HG03342 (cell line): ENCODE data around the gene BPIFB4.
"Not testable (repeated sequence)": the region's sequence is repeated elsewhere in the genome, so short reads cannot be mapped to it uniquely, and the experiment has no call there.

Experiments
- ATAC-seq: cut with Tn5 transposase; IDR thresholded peaks from one replicate; pipeline ENCODE4 v1.9.1; 2021; ENCODE audit warnings: mild to moderate bottlenecking, moderate library complexity; ENCODE audit not compliant: unreplicated experiment

Gene BPIFB4

DNA sequence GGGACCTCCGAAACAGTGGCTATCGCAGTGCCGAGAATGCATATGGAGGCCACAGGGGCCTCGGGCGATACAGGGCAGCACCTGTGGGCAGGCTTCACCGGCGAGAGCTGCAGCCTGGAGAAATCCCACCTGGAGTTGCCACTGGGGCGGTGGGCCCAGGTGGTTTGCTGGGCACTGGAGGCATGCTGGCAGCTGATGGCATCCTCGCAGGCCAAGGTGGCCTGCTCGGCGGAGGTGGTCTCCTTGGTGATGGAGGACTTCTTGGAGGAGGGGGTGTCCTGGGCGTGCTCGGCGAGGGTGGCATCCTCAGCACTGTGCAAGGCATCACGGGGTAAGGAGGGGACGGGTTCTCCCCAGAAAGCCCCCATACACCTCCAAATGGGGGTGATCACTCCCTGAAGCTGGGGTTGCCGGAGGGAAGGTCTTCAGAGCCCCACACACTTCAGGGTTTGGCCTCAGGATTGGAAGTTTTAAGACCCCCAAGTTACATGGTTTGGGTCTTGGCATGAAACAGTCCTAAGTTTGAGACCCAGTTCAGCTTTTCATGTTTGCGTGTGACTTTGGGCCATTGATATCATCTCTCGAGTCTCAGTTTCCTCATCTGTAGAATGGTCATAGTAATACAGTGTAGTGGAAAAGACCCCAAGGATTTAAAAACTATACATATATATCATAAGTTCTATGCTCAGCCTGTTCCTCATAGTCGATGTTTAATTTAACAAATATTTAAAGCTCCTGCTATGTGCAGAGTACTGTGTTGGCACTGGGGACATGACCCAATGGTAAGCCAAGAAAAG, 4.3 kb downstream of the BPIFB4 start:
- ATAC-seq = no peak

DNA sequence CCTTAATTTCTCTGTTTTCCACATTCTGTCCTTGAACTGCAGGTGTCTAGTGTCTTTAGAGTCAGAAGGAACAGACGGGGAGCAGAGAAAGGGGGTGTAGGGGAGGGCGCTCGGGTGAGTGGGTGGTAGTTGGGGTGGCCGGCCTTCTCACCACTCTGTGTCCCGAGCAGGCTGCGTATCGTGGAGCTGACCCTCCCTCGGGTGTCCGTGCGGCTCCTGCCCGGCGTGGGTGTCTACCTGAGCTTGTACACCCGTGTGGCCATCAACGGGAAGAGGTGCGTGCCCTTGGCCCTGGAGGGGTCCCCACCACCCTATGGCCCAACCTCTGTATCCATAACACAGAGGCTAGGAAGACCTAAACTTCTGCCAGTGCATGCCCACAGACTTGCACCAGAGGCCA, 5.3 kb downstream of the BPIFB4 start:
- ATAC-seq = no peak

DNA sequence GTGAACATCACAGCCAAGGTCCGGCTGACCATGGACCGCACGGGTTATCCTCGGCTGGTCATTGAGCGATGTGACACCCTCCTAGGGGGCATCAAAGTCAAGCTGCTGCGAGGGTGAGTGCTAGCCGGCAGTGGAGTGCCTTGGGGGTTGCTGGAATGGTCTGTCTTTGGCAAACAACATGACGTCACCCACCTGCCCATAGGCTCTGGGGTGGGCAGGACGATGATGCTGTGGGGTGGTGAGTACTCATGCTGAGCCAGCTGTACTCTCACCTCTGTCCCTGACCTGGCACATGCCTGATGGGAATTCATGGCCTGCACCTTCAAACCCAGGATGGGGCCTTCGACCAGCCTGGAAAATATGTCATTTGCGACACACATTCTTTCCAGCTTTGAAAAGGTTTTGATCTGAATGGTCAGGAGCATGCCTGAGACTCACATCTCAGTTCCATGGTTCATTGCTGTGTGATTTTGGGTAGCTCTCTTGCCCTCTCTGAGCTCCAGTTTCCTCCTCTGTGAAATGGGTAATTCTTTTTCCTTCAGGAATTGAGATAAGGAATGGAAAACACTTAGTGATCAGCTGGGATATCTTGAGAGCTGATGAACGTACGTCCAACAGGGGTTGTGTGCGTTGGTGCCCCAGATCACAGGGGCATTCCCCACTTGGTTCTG, 6.7 kb downstream of the BPIFB4 start:
- ATAC-seq = no peak

DNA sequence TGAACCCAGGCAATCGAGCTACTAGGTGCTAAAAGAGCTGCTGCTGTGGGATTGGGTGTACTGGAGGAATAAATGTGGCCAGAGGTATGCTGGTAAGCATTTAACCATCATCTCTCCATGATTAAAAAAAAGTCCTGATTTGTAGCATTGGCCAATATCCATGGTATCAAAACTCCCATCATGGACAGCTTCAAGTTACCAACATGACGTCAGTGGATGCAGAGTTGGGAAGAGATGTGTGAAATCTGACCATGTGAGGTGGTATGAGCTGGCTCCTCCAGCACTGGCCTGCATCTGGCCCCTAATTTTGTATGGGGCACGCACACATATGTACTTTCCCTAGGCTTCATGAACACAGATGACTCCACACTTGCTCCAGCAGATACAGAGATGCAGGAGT, 11.7 kb downstream of the BPIFB4 start:
- ATAC-seq = no peak

DNA sequence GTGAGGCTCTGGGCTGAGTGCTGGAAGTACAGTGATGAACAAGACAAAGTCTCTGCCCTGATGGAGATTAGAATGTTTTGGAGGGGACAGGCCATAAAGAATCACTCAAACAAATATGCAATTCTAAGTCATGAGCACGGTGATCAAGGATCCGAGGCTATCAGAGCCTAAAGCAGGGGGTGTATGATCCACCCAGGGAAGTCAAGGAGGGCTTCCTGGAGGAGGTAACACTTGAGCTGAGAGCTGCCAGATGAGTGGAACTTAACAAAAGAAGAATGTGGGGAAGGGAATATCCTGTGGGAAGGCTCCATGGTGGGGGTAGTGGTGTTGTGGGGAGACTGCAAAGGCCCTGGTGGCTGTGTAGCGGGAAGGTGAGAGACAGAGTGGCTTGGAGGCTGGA, 12.2 kb downstream of the BPIFB4 start:
- ATAC-seq = no peak

DNA sequence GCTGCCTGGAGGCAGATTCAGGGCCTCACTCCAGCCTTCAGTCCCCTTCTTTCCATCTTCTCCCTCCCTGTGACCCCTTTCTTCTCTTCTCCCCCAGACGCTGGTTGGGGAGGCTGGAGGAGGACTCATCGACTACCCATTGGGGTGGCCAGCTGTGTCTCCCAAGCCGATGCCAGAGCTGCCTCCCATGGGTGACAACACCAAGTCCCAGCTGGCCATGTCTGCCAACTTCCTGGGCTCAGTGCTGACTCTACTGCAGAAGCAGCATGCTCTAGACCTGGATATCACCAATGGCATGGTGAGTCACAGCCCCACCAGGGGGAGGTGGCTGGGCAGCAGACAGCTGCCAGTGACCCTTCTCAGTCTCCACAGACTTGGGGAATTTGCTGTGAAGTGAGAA, 12.9 kb downstream of the BPIFB4 start:
- no peak for ATAC-seq

DNA sequence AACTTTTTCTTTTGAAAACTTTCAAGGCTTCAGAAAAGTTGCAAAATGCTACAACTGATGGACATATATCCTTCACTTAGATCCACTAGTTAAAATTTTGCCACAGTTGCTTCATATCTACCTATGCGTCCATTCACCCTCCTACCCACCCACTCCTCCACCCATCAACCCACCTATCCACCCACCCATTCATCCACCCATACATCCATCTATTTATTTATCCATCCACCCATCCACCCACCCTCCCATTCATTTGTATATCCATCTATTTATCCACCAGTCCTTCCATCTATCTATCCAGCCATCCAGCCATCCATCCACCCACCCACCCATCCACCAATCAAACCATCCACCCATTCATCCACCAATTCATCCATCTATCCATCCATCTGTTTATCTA, 13.6 kb downstream of the BPIFB4 start:
- no peak for ATAC-seq

DNA sequence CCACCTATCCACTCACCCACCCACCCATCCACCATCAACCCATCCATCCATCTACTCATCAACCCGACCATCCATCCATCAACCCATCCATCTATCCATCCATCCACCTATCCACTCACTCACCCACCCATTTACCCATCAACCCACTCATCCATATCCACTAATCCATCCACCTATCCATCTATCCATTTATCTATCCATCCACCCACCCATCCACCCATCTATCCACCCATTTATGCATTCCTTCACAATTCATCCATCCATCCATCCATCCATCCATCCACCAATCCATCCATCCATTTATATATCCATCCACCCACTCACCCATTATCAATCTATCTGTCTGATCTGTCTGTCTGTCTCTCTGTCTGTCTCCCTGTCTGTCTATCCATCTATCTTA, 14.1 kb downstream of the BPIFB4 start:
- ATAC-seq = no peak

DNA sequence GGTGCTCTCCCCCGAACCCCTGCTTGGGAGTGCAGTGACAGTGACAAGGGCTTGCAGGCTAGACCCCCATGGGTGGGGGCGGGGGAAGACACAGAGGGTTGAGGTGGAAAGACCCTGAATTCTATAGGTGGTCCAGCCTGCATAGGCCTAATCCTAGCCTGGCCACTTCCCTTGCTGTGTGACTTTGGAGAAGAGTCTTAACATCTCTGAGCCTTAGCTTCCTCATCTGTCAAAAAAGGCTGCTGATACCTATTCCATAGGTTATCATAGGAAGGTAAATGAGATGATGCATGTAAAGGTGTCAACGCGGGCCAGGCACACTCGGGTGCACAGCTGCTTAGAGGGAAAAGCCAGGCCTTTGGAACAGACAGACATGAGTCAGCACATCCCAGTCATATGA, 15.8 kb downstream of the BPIFB4 start:
- no peak for ATAC-seq

DNA sequence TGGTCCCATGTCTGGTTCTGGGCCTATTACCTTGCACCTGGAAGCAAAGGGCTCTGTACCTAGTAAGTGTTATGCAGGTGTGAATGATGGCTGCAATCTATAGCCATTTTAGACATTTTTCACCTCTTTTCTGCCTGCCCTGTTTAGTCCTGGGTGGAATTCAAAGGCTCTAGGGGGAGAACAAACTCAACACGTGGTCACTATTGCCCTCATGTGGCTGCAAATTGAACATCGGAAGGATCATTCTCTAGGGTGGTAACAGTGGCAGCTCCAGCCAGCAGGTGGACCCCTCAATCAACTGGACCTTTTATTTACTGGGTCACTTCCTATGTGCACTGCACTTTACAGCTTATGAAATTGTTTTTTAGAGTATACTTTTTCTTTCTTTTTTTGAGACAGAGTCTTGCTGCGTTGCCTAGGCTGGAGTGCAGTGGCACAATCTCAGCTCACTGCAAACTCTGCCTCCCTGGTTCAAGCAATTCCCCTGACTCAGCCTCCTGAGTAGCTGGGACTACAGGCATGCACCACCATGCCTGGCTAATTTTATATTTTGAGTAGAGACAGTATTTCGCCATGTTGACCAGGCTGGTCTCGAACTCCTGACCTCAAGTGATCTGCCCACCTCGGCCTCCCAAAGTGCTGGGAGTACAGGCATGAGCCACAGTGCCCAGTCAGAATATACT, 16.6 kb downstream of the BPIFB4 start:
- ATAC-seq = not testable (repeated sequence)

DNA sequence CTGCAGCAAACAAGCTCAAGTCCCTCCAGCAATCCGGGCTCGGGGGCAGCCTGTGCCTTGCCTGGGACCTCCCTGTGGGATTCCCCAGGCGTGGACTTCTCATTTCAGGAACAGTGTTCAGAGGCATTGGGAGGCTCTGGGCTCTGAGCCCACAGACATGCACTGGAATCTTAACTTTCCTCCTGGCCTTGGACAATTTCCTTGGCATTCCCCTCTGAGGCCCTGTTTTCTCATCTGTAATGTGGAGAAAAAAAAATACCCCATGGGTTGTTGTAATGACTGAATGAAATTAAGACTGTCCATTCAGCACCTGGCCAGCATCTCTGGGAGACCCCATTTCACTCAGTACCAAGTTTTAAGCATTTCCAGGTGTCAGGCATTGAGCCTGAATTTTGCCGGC, 17.6 kb downstream of the BPIFB4 start:
- no peak for ATAC-seq

DNA sequence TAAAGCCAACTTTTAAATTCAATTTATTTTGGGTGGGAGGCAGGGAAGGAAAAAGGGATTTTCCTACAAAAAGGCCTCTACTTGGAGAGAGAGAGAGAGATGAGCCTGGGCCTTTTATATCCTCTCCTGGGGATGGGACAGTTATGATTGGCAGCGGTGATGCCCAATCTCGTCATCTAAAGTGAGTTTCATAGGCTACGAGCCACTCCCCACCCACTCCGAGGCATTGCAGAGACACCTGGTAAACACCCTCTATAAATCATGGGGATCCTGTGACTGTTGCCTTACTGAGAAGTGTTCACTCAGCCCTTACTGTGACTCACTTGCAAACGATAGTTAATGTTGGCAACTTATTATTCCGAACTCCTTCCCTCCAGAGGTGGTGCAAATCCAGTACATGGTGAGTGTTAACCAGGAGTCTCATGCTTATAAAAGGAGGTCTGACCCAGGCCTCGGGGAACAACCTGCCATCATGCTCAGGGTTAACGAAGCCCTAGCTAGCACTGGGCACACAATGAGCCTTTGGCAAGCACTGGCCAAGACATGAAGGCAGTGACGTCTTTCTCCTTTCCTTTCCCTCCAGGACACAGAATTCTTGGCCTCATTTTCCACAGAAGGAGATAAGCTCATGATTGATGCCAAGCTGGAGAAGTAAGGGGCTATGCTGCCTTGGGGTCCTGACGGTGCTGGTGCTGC, 20.5 kb downstream of the BPIFB4 start:
- ATAC-seq = no peak

DNA sequence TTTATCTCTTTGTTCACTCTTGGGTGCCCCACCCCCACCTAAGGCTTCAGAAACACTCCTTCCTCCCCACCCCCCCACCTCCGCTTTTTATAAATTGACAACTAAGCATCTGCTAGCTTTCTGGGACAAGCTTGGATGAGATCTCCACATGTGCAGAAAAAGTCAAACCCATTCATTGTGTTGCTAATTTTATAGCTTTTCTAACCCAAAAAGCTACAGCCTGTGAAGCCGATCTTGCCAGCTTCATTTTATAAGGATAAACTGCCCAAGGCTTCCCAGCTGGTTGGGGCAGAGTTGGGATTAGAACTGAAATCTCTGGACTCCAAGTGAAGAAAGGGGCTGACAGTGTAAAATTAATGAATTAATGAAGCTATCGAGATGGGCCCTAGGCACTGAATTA, 24.1 kb downstream of the BPIFB4 start:
- ATAC-seq = no peak

DNA sequence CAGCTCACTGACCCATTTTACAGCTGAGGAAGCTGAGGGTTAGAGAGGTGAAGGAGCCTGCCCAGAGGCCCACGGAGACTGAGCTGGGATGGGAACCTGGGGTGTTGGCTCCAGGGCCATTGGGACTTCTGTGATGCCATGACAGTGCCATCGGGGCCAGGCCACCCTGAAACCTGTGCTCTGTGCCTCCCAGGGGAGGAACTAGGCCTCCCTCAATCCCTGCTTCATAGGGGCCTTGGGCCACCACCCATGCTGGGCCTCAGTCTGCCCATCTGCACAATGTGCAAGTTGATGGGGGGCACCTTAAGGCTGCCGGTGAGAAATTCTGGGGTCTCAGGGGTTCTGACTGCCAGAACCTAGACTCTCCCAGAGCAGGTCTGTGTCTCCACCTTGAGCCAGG, 24.9 kb downstream of the BPIFB4 start:
- ATAC-seq = no peak

DNA sequence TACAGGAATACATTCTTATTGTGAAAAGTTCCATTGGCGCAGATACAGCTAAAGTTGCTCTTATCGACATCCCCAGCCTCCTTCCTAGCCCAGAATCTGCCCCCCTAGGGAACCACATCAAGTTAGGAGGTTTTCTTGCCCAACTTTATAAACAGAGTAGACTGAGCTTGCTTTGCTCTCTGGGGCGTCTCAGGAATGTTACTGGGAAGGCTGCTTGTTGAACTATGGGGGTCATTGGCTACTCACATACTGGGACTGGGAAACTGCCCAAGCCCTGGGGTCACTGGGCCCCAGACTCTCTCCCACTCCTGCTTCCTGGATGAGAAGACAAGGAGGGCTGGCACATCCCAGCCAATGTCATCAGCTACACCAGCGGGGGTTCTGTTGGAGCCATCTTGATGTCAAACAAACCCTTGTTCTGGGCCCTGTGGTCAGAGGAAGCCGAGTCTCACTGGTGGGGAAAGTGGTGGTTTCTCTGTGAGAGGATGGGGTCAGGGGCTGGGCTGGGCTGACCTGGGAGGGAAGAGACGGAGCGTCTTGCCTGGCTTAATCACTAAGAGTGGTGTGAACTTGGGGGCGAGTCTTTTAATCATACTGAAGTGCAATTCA, 26.0 kb downstream of the BPIFB4 start:
- ATAC-seq = no peak

DNA sequence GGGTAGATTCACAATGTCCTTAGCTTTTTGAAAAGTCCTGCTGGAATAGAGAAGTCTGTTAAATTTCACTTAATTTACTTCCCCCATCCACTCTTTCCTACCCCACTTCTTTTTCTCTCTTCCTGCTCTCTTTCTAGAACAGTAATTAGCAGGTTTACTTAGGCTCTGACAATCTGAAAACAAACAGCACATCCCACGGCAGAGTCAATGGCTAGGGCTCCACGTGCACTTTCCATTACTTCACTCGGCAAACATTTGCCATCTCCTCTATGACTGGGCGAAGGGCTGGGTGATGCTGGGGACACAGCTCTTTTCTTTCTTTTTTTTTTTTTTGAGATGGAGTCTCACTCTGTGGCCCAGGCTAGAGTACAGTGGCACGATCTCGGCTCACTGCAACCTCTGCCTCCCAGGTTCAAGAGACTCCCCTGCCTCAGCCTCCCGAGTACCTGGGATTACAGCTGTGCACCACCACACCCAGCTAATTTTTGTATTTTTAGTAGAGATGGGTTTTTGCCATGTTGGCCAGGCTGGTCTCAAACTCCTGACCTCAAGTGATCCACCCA, 26.7 kb downstream of the BPIFB4 start:
- not testable (repeated sequence) for ATAC-seq

DNA sequence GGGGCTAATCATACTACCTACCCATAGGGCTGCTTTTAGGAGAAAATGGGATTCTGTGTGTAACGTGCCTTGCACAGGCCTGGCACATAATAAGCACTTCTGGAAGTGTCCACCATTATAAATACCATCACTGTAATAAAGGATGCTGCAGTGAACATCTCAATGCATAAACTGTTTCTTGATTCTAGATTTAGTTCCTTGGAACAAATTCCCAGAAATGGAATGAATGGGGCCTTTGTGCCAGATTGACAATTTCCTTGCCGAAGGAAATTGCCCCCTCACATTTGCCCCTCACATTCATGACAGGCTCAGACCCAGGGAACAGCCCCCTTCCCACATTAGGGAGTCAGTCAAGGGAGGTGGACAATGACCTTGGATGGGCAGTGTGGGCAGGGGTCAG, 29.2 kb downstream of the BPIFB4 start:
- no peak for ATAC-seq

DNA sequence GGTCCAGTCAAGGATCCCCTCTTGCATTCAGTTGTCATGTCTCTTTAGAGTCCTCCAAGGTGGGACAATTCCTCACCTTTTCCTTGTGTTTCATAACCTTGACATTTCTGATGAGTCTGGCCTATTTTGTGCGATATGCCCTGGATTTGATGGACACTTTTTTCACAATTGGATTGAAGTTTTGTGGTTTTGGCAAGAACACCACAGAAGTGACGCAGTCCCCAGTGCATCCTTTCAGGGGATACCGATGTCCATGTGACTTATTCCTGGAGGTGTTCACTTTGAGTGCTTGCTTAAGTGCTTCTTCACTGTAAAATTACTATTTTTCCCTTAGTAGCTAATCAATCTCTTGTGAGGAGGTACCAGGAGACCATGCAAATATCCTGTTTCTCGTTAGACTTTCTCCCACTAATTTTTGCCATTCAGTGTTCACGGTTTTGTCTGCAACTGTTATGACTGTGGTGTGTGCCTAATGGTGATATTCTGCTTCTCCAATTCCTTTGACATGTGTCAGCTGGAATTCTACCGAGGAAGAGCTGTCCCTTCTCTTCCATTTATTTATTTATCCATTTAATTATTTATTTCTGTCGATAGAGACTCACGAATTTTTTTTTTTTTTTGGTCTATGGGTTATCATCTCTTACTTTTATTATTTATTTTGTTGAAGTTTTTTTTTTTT, 30.8 kb downstream of the BPIFB4 start:
- ATAC-seq = no peak

DNA sequence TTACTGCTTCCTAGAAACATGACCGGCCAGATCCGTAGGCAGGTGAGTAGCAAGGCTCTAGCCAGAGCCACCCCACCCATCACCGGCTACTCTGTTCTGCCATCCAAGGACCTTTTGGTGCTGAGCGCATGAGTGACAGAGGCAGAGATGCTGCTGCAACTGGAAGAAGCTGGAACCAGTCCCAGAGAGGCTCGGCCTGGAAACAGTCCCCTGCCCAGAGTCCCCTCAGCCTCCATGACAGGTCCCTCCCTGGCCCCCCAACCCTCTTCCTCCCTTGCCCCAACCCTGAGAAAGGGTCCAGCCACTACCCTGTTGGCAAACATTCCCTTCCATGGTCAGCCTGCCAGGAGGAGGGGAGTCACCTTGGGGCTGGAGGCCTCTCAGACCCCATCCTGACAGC, 31.9 kb downstream of the BPIFB4 start:
- no peak for ATAC-seq
